Testis (tissue), 3 donors: ENCODE results near the gene WDR83. TPM values are rescaled to one million over a fixed set of nuclear protein-coding genes. Genes with fewer than 3 reads are reported as not detected.
A peak's percentile ranks its signal among the peaks of the same experiment; 100 is the strongest.

Source experiments
- DNase-seq: peaks from one replicate; pipeline ENCODE4 v3.0.0-alpha.2; 2019
- H3K27ac ChIP-seq, 2 donors: fragments of 200-600 bp; sonication (generic); one replicate each; pipeline ENCODE4 v1.5.1; 2019
- H3K27me3 ChIP-seq: fragments of 200-600 bp; sonication (generic); one replicate; pipeline ENCODE4 v1.5.1; 2019
- H3K36me3 ChIP-seq: fragments of 200-600 bp; sonication (generic); one replicate; pipeline ENCODE4 v1.5.1; 2017; ENCODE audit warnings: low read depth; ENCODE audit errors: missing control alignments
- H3K4me1 ChIP-seq: fragments of 200-600 bp; sonication (generic); one replicate; pipeline ENCODE4 v1.5.1; 2019
- H3K4me3 ChIP-seq, 2 donors: fragments of 200-600 bp; sonication (generic); one replicate each; pipeline ENCODE4 v1.5.1; 2017 to 2019
- H3K9me3 ChIP-seq: fragments of 200-600 bp; sonication (generic); one replicate; pipeline ENCODE4 v1.5.1; 2017
- CTCF ChIP-seq, 3 experiments: fragments of 450-650 bp in 2 of 3; fragments of 200-600 bp in 1 of 3; sonication (generic) in 1 of 3; IDR thresholded peaks; one replicate each; pipeline ENCODE4 v1.5.1; 2016 to 2019; ENCODE audit warnings: antibody characterized with exemption in 3 of 3, mild to moderate bottlenecking in 2 of 3, moderate library complexity in 1 of 3
- POLR2A ChIP-seq: fragments of 450-650 bp; IDR thresholded peaks from one replicate; pipeline ENCODE4 v1.6.1; 2017; ENCODE audit warnings: antibody characterized with exemption, mild to moderate bottlenecking, moderate library complexity
- WGBS, 2 donors: methylation state at CpG; one replicate each; pipeline ENCODE4 v1.1.5; 2018; 5-methylcytosine and 5-hydroxymethylcytosine counted together
- intact Hi-C: fragments of 100-400 bp; cut with DNase I; formaldehyde crosslinking; loops from one replicate; pipeline ENCODE4 v1.15.1; 2023; ENCODE audit warnings: low total_unique reads
- polyA plus RNA-seq: library from polyadenylated mRNA; stranded (reverse); fragments of 350-450 nt; fragmentation: Illumina TruSeq; extraction: RNeasy Lipid Tissue Mini Kit (QIAGEN cat#74804); gene quantifications from one replicate; pipeline ENCODE4 v1.2.3, GENCODE V29; 2014; ENCODE audit warnings: low read depth, low replicate concordance; ENCODE audit not compliant: insufficient read depth
- total RNA-seq, 2 donors: library from RNA; depleted of rRNA; stranded (reverse); fragments of >200 nt; gene quantifications; one replicate each; pipeline ENCODE4 v1.2.3, GENCODE V29; 2016

Gene WDR83
- total and polyA plus RNA-seq, 3 donors from 2014 or later = 15.8 to 23.2 (median 18.3) TPM

GRCh38 chr19:12715929-12716328 is 49.3 kb downstream of the WDR83 start:
- H3K36me3 ChIP-seq = peaks cover 3% of the 10 kb centered on the region
- intact Hi-C loops = no loop called here
- 89 to 90% methylated on average over 3 of the region's 3 CpGs for WGBS, 2 donors
- DNase-seq = no peak
- peaks cover 8% of the 10 kb centered on the region for H3K4me1 ChIP-seq
- no peaks in the 10 kb centered on the region for H3K27me3 ChIP-seq
- no peak overlapping the region for H3K27ac ChIP-seq
- H3K4me3 ChIP-seq = no peak overlapping the region
- TF ChIP-seq POLR2A (no peak), CTCF (IDR thresholded peaks at IDR 0.05) (no peak)
- H3K9me3 ChIP-seq = no peaks in the 10 kb centered on the region

- Histone ChIP-seq H3K4me3 (peak overlapping the region; percentile 75 to 78), H3K9me3 (no peaks in the 10 kb centered on the region), H3K36me3 (no peaks in the 10 kb centered on the region), H3K27me3 (no peaks in the 10 kb centered on the region), H3K4me1 (peaks cover 22% of the 10 kb centered on the region), H3K27ac (peak overlapping the region; percentile 88 to 95)
- DNase-seq = no peak
- TF ChIP-seq POLR2A = no peak
- TF ChIP-seq CTCF (IDR thresholded peaks at IDR 0.05) = no peak
- intact Hi-C loops = no loop called here
- 65 to 71% methylated on average over 10 of the region's 10 CpGs for WGBS, 2 donors
Measured at GRCh38 chr19:12720296-12720695, 53.7 kb downstream of the WDR83 start.

GRCh38 chr19:12720851-12721655 is 54.4 kb downstream of the WDR83 start:
- Histone ChIP-seq H3K36me3 (no peaks in the 10 kb centered on the region), H3K4me3 (peak overlapping the region; percentile 75 to 78), H3K9me3 (no peaks in the 10 kb centered on the region), H3K4me1 (peaks cover 22% of the 10 kb centered on the region), H3K27me3 (no peaks in the 10 kb centered on the region), H3K27ac (peak overlapping the region; percentile 88 to 95)
- 2 to 4% methylated on average over 14 to 52 of the region's 59 CpGs for WGBS, 2 donors
- intact Hi-C loops = no loop called here
- TF ChIP-seq CTCF (IDR thresholded peaks at IDR 0.05) (no peak), POLR2A (no peak)
- DNase-seq = peak; percentile 47

- peak overlapping the region; percentile 75 to 78 for H3K4me3 ChIP-seq
- peak; percentile 73 for DNase-seq
- intact Hi-C loops = no loop called here
- no peaks in the 10 kb centered on the region for H3K36me3 ChIP-seq
- H3K27ac ChIP-seq = peak overlapping the region; percentile 88 to 95
- H3K4me1 ChIP-seq = peaks cover 22% of the 10 kb centered on the region
- H3K27me3 ChIP-seq = no peaks in the 10 kb centered on the region
- WGBS, 2 donors = 0 to 1% methylated on average over 19 to 31 of the region's 65 CpGs
- TF ChIP-seq CTCF (IDR thresholded peaks at IDR 0.05) = no peak
- H3K9me3 ChIP-seq = no peaks in the 10 kb centered on the region
Measured at GRCh38 chr19:12721656-12722565, 55.3 kb downstream of the WDR83 start.
